HG03442 (cell line): Measurements from ENCODE around the gene TASOR2.

Experiments
- ATAC-seq: cut with Tn5 transposase; IDR thresholded peaks from one replicate; pipeline ENCODE4 v1.9.1; 2021; ENCODE audit warnings: mild to moderate bottlenecking, moderate library complexity; ENCODE audit not compliant: unreplicated experiment

Gene TASOR2

DNA sequence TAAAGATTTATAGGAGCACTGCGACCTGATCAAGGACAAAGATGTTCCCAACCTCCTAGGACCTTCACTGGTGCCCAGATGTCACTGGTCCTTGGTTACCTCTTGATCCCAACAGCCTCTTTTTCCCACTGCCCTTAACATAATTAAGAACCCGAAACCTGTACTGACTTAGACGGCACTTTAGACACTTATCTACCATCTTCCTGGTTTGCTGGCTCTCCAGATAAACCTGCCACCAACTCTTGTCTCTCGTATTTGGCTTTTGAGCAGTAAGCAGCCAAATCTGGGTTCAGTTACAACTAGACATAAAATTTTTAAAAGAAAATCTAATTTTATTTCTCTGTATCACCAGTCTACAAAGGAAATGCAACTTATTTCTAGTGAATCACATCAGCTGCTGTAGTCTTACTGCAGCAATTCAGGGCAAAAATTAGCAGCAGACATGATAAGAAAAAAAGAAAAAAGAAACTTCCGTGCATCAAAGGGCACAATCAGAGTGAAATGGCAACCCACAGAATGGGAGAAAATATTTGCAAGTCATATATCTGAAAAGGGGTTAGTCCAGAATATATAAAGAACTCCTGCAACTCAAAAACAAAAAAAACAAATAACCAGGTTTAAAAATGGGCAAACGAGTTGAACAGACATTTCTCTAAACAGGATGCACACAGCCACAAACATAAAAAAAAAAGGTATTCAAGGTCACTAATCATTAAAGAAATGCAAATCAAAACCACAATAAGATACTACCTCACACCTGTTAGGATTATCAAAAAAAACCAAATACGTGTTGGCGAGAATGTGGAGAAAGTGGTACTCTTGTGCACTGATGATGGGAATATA, 27.7 kb upstream of the TASOR2 start:
- no peak for ATAC-seq

DNA sequence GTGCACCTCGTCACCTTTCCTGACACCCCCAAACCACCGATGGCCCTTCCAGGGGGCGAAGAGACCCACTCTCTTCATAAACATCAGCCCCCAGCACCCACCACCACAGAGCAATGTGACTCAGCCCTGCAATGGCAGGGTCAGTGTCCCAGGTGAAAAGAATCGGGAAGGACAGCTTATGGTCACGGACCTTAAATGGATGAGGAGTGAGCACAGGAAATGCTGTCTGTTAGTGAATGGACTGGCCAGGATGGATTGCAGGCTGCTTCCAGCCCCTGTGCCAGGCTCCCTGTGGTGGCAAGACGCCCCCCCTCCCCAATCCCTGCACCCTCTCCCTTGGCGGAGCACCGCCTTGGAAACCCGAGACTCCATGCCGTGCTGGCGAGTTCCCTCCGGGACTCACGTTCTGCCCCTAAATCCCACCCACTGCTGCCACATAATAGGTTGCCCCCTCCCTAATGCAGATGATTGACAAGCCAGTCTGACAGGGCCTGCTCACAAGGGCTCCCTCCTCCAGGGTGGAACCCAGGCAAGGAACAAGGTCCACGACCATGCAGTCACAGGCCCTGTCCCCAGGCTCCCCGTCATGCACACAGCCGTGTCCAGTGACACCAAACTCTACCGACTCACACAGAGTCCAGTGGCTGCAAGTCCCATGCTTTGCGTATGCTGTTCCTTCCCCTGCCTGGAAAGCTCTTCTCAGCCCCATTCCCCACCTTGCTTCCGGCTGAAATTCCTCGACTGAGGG, 25.6 kb upstream of the TASOR2 start:
- ATAC-seq, result no peak

DNA sequence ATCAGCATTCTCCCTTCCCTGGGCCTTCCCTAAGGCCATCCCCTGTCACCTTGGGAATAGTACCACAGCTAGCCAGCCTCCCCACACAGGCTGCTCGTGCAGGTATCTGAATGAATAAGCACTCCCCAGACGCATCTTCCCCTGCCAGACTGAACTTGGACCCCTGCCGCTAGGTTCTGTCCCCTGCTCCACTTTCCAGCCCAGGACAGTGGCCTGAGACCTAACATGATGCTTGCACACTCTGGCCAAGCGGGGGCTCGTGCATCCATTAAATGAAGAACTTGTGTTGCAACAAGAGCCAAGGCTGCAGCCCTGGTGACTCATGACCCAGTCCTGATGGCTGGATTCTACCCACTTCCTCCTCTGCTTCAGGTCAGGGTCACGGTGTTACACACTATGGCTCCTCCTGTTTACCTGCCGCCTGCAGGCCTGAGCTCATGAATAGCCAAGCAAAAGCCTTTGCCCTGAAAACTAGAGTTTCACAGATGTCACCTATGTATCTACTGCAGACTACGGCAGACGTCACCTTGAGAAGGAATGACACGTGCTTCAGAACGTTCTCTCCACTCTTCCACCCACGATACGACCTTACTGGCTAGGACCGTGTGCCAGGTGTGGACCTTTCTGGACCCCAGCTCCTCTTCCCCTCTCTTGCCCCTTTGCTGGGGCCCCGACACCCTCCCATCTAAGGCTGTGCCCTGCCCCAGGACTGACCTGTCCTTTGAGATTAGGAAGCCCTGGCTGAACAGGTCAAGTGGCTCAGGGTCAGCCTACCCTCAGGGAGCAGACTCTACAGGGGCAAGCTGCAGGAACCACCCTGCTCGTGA, 24.7 kb upstream of the TASOR2 start:
- ATAC-seq, result peak; percentile 78

DNA sequence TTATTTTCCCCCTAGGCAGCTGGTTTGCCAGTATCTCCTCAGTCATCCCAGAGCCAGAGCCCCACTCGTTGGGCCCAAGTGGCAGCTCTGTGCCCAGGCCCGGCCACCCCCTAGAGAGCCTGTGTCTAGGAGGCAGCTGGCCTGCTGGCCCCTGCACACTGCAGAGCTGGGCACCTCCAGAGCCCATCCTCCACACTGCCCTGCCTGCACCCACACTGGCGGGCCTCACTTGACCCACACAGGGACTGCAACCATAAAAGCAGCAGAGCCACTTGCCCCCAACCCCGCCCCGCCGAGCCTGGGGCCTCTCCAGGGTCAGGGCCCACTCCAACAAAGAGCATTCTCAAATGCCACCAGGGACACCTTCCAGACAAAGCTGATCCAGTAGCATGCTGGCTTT, 23.6 kb upstream of the TASOR2 start:
- ATAC-seq, result no peak

DNA sequence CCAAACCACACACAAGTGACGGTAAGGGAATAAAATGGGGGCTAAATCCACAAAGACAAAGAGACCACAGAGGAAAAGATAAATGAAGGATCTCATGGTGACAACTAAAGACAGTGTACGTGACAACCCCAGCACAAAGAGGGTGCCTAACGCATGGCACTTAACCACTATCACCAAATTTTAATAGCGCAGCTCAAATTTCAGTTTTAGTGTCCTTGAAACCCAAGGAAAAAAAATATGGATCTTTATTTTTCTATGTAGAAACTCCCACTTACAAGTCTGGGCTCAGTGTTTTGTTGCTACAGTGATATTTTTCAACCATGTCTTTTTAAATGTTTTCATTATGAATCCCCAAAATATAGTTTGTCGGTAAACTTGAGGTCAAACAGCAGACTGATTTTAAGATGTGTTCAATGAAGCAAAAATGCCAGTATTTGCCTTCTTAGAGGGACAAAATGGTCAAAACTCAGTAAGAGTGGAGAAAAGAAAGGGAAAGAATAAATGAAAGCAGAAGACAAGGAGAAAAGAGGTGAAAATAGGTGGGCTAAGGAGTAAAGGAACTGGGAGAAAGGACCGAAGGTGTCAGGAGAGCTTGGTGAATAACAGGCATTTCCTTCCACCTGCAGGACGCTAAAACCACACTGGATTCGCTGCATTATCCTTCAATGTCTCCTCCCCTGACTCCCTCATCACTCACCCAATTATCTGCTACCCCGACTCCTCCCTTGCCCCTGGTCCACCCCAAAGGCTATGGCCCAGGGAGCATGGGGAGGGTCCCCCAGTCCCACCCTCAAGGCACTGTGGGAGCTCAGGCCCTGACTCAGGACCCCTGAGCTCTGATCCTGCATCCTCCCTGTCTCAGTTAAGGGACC, 21.7 kb upstream of the TASOR2 start:
- no peak for ATAC-seq

DNA sequence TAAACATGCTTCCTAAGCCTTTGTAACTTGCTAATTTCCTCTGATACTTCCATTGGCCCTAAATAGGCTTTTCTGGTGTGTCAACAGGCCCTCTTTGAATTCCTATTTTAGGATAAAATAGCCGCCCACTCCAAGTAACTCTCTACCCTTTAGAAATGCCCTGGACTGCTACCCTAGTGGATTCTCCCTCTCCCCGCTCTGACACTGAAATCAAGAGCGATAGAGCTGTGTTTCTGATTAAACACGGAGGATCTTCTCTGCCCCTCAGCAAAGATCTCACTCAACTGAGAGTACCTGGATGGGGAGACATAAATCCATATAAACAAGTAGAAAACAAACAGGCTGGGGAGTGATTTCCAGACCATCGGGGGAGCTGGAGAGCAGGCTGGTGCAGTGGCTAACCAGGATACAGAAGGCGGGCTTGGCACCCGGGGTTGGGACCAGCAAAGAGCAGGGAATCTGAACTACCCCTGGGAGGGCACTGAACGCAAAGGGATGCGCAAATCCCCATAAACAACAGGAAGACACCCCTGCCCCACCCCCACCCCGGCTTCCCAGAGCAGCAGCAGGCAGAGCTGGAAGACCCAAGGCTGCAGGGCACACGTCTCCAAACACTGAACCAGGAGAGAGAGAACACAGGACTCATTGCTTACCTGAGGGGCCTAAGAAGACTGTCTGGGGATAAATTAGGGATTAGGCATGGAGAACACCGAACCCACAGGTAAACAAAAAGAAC, 20.8 kb upstream of the TASOR2 start:
- ATAC-seq, result no peak

DNA sequence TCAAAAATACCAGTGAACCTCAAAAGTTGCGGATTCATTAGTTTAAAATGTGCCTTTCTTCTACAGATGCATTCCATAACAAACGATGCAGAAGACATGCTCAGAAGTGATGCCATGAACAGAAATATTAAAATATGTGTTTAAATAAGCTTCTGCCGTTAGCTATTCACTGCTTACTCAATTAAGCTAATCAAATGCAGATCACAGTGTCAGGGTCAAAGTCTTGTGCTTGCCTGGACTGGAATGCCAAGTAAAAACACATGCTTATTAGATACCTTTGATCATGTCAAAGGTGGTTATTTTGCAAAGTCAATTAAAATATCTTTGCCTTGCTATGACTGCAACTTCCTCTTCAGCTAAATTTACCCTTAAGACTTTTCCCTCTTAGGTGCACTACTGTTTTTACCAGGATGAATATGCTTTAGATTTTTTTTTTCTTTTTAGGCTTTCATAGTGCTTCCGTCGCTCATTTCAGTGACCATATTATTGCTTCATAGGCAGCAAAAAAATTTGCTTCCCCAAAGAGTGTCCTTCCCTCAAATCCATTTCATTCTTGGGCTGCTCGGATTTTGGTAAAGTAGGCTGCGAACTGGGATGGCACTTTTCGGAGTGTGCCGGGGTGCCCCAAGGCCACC, 19.1 kb upstream of the TASOR2 start:
- no peak for ATAC-seq

DNA sequence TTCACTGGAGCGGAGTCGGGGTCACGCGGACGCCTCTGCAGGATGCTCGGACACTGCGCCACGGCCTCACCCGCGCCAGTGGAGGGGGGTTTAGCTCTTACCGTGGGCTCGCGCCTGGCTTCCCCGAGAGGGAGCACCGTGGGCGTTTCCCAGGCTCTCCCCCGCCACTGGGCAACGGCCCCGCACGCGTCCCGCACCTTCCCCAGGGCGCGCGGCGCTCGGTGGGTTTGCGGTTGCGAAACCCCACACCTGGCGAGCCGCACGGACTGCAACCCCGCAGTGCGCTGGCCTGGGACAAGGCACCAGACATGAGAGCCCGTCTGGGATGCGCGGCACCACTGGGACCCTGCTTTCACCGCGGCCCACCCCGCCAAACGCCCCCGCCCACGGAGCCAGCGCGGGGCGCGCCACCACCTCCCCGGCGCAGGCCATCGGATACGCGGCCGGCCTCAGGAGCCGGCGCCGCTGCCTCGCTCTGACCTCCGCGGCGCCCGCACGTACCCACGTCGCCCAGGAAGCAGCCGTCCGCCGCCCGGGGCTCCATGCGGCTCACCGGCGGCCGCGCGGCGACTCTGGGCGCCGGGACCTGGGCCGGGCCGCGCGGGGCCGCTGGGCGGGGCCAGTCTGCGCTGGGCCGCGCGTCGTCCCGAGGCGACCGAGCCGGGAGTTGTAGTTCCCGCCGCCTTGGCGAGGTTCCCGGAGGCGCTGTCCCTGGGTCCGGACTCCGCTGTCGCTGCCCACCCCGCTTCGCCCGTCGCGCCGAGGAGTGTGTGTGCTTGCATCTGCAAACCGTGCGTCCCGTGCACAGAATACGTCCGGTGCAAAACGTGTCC, 18.4 kb upstream of the TASOR2 start, which contains the start of gene ASB13:
ASB13 (minus strand) TSS at position 588 of the 833 bp plus-strand sequence; CDS start at position 544, 44 bp downstream.
- peak; percentile 52 for ATAC-seq

DNA sequence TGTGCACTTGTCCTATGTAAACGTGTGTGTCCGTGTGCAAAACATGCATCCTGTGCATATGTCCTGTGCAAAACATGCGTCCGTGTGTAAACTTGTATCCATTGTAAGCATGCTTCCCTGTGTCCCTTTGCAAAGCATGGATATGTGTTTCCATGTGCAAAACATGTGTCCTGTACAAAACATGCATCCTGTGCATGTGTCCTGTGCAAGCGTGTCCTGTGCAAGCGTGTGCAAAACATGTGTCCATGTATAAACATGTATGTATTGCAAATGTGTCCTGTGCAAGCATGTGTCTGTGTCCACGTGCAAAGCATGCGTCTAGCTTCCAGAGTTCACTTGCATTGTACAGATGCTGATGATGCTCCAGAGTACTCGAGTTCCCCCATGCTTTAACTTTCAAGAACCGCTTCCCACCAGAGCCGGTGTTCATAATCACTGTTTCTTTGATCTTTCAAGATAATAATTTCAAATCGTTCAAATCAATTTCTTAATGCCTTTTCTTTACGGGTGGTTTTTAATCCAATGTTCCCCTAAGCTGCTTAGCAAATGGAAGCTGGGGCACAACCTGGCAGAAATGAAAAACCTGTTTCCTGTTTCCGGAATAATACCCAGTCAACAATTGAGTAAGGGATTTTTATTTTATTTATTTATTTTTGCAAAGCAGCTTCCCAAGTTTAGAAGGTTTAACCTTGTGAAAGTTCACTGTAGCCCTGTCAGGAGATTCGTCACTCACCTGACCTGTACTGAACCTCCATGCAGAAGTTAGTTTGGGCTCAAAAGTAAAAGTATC, 17.6 kb upstream of the TASOR2 start:
- no peak for ATAC-seq

DNA sequence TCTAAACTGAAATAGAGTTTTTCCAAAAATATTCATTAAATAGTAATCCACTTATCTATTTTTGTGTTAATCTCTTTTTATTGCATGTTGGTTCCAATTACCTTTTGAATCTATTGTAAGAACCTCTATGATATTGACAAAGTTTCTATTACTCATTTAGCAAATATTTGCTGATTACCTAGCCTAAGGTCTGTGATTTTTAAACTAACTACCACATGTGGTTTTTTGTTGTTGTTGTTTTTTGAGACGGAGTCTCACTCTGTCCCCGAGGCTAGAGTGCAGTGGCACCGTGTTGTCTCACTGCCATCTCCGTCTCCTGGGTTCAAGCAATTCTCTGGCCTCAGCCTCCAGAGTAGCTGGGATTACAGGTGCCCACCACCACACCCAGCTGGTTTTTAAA, 16.2 kb upstream of the TASOR2 start:
- no peak for ATAC-seq

DNA sequence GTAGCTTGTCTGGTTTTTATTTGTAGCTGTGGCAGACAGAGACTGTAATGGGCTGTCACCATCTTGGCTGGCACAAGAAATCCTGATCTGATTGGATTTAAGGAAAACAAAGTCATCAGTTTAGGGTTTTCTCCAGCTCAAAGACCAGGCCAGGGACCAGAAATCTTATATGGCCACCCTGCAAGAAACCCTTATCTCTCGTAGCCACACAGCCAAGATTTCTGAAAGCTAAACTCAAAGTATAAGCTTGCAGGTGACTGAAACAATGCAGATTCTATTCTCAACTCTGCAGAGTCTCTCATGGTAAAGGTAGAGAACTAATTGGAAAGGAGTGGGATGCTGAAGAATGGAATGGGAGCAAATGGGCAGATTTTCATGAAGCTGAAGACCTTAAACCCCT, 15.0 kb upstream of the TASOR2 start:
- ATAC-seq, result no peak

DNA sequence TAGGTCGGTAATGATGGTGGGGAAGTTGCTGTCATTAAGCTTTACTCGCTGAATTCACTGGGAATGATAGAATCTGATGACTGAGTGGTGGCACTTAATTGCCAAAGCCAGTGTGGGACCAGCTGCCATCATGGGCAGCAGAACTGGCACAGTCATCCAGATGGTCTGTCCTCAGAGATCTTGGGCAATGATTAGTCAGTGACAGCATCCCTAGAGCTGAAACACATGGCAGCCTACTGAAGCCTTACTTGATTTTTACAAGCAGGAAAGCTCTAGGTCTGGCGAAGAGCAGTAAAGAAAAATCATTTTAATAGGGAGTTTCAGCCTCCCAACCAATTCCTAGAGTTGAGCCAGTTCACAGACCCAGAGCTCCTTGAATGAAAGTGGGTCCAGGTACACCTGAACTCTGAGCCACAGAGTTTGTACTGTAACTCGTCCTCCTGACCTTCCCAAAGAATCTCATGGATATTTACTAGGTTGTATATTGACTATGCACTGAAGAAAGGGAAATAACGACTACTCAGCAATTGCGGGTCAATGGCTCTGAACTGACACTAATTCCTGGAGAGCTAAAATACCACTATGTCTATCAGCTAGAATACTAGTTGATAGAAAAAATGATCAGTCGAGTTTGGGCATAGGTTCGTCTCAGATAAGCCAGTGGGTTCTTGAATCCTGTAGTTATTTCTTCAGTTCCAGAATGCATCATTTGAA, 13.8 kb upstream of the TASOR2 start:
- ATAC-seq, result no peak

DNA sequence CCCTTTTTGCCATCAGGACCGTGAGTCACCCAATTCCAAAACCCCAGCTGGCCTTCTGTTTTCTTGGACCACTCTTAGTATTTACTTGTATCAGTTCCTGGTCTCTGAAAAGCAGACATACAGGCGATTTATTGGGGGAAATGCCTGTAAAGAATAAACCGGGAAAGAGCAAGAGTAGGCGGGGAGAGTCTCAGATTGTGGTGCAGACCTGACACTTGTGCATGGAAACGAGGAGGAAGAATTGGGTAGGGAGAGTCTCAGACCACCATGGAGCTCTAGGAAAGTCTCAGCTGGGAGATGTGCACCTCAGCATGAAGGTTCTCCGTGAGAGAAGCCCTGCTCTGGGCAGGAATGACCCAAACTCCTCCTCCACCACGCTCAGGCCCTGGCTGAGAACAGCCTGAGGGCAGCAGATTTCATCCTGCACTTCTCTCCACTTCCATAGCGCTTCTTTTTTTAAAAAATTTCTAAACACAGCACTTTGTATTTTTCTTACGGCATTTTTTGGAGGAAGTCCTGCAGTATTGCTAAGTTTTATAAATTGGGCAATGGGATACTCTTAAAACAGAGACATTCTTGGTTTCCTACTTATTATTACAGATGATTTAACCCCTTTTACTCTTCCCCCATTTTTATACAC, 6.1 kb upstream of the TASOR2 start:
- no peak for ATAC-seq

DNA sequence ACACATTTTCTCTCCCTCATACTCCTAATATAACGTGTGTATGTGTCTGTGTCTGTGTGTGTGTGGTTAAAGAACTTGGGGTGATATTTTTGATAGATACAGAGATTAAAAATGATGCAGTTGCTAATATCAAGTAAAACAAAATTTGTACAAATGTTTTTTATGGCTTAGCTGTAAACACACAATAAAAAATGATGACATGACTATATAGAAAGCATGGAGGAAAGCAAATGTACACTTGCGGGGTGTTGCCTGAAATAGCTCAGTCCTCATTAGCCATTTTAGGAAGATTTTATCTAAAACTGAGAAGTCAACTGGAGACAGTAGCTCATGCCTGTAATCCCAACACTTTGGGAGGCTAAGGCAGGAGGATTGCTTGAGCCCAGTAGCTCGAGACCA, 5.6 kb upstream of the TASOR2 start:
- no peak for ATAC-seq

DNA sequence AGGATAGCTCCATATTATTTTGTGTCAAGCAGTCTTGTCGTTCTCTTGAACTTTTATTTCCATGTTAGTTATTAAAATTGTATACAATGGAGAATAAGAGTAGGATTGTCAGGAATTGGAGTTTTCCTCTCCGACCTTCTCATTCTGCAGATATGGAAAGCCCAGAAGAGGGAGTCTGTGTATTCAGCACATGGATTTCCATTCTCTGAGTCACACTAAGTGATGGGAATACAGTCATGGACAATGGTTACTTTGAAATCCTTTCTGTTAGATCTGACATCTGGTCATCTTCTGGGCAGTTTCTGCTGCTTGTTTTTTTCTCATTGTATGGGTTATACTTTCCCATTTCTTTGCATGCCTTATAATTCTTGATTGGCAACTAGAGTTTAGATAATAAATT, 5.0 kb upstream of the TASOR2 start:
- no peak for ATAC-seq

DNA sequence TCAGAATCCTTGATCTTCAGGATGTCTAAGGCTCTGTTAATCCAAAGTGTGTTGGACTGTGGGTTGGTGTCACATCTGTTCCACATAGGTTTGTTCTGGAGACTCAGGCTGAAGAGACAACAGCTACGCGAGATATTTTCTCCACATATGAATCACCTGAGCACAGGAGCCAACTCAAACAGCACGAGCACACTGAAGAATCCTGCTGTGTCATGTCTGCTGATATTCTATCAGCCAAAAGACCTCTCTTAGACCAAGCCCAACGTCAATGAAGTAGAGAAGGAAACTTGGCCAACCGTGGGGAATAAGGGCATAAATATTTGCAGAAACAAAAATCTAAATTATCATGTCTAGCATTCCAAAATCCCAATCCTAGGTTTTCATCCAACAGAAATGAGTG, 2.7 kb upstream of the TASOR2 start:
- no peak for ATAC-seq
